PC-9 (cell line): Measurements from ENCODE around the gene COX17. TPM values are rescaled to one million over a fixed set of nuclear protein-coding genes. Genes with fewer than 3 reads are reported as not detected.

ENCODE experiments used
- BruUV-seq: library from RNA; stranded (reverse); fragments of 400-500 nt; replicated peaks from 2 replicates; lab custom pipeline; 2021; lab: Mats Ljungman, UMichigan
- CTCF ChIA-PET: fragments of 300-600 bp; sonication (Branson Sonifier 250); formaldehyde crosslinking; loops from one replicate; lab custom pipeline; 2022; ENCODE audit warnings: antibody characterized with exemption; lab: Charles Lee
- POLR2A ChIA-PET: fragments of 300-600 bp; sonication (Branson Sonifier 250); formaldehyde crosslinking; loops from one replicate; lab custom pipeline; 2022; ENCODE audit warnings: antibody characterized with exemption; ENCODE audit not compliant: unreplicated experiment; lab: Charles Lee
- DNase-seq, 2 experiments: peaks; one replicate each; pipeline versions ENCODE4 v3.0.0 to v3.0.0-alpha.2; 2015 to 2022; ENCODE audit warnings: mixed read lengths in 1 of 2
- H2AFZ ChIP-seq: fragments of 200-600 bp; sonication (generic); 2 replicates; pipeline ENCODE4 v1.8.1; 2017; ENCODE audit warnings: antibody characterized with exemption
- H3F3A ChIP-seq: fragments of 200-600 bp; sonication (generic); 2 replicates; pipeline ENCODE4 v1.8.1; 2017; ENCODE audit warnings: antibody characterized with exemption, mild to moderate bottlenecking, low read depth; ENCODE audit not compliant: insufficient read depth
- H3K27ac ChIP-seq: fragments of 200-600 bp; sonication (generic); 2 replicates; pipeline ENCODE4 v1.6.1; 2016; ENCODE audit warnings: mixed run types
- H3K27me3 ChIP-seq: fragments of 200-600 bp; sonication (generic); 2 replicates; pipeline ENCODE4 v1.6.1; 2016; ENCODE audit warnings: low read depth, mixed run types; ENCODE audit not compliant: insufficient read depth
- H3K36me3 ChIP-seq: fragments of 200-600 bp; sonication (generic); 2 replicates; pipeline ENCODE4 v1.6.1; 2016; ENCODE audit warnings: low read depth, mixed run types
- H3K4me1 ChIP-seq: fragments of 200-600 bp; sonication (generic); replicated peaks from 2 replicates; pipeline ENCODE4 v1.6.1; 2016; ENCODE audit warnings: mixed run types; ENCODE audit not compliant: insufficient read depth
- H3K4me2 ChIP-seq: fragments of 200-600 bp; sonication (generic); 2 replicates; pipeline ENCODE4 v1.6.1; 2017; ENCODE audit warnings: mixed run types
- H3K4me3 ChIP-seq: fragments of 200-600 bp; sonication (generic); 2 replicates; pipeline ENCODE4 v1.6.1; 2016; ENCODE audit warnings: mixed run types
- H3K79me2 ChIP-seq: fragments of 200-600 bp; sonication (generic); 2 replicates; pipeline ENCODE4 v1.6.1; 2017; ENCODE audit warnings: low read depth, mixed run types
- H3K9me2 ChIP-seq: fragments of 200-600 bp; sonication (generic); 2 replicates; pipeline ENCODE4 v1.8.1; 2017; ENCODE audit warnings: mild to moderate bottlenecking; ENCODE audit not compliant: insufficient read depth
- H3K9me3 ChIP-seq: fragments of 200-600 bp; sonication (generic); 2 replicates; pipeline ENCODE4 v1.8.1; 2016; ENCODE audit warnings: low read depth; ENCODE audit not compliant: insufficient read depth
- H4K20me1 ChIP-seq: fragments of 200-600 bp; sonication (generic); 2 replicates; pipeline ENCODE4 v1.8.1; 2017; ENCODE audit not compliant: insufficient read depth
- EZH2 ChIP-seq: fragments of 200-600 bp; sonication (generic); IDR thresholded peaks from 2 replicates; pipeline ENCODE4 v1.8.0; 2017; ENCODE audit warnings: antibody characterized with exemption, low read depth
- intact Hi-C: fragments of 100-400 bp; cut with micrococcal nuclease; formaldehyde crosslinking; loops from one replicate; pipeline ENCODE4 v1.10.0; 2022; ENCODE audit not compliant: unreplicated experiment
- total RNA-seq: library from RNA; stranded (reverse); gene quantifications from 2 replicates; pipeline ENCODE4 v1.2.3, GENCODE V29; 2021
- TF ChIP-seq, protein P1 (sequence below): fragments of 200-600 bp; sonication (generic); conservative IDR thresholded peaks from 2 replicates; pipeline ENCODE4 v1.6.1; 2017; ENCODE audit warnings: mixed run types, antibody characterized with exemption, mild to moderate bottlenecking, moderate library complexity

Gene COX17
- total RNA-seq, 1 experiment from 2014 or later, result 61.4 TPM

DNA sequence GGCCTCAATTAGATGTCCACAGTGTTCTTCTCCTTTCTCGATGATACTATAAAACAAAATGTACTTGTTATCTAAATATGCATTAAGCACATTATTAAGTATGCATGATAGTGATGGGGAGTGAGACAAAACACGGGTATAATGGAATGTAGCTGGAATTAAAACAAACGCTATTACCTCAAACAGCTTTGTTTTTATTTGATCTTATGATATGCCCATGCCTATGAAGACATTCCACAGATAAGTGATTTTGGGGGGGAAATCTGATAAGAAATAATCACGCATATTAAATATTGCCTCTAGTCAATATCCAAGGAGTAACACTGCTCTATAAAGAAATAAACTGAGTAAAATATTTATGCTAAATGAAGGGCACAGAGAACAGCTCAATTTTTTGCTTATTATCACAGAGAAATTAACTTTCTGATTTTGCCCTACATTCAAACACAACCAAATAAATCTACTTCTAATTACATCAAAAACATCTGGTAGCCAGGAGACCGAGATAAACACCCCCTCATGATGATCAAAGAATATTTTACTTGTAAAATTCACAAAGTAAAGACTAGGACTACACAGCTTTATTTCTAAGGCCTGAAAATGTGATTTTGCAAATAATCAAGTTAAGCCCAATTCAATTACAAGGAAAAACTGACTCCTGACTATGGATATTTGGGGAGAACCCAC lies 1.9 kb downstream of the COX17 start:
- POLR2A ChIA-PET, result interaction anchor here (0.7 kb wide), 1 partner anchor 19 kb away, joined by 17 read pairs; no protein-coding TSS in a partner anchor
- H3K4me1 ChIP-seq, result peaks cover 15% of the 10 kb centered on the region
- CTCF ChIA-PET, result no interaction called here

DNA sequence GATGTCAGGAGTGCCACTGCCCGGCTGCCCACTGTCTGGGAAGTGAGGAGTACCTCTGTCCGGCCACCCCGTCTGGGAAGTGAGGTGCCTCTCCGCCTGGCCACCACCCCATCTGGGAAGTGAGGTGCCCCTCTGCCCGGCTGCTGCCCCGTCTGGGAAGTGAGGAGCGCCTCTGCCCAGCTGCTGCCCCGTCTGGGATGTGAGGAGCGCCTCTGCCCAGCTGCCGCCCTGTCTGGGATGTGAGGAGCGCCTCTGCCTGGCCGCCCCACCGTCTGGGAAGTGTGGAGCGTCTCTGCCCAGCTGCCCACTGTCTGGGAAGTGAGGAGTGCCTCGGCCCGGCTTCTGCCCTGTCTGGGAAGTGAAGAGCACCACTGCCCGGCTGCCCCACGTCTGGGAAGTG lies 3.3 kb downstream of the COX17 start:
- Histone ChIP-seq H2AFZ (no peak overlapping the region), H3K4me3 (no peak overlapping the region), H3K36me3 (peaks cover 18% of the 10 kb centered on the region), H3K79me2 (peaks cover 22% of the 10 kb centered on the region), H3F3A (no peaks in the 10 kb centered on the region), H3K9me3 (no peaks in the 10 kb centered on the region), H3K27ac (no peak overlapping the region), H4K20me1 (0 out of 2 replicates have a peak, but pooled peaks cover 3% of the 10 kb centered on the region), H3K4me2 (no peak overlapping the region), H3K9me2 (no peaks in the 10 kb centered on the region), H3K27me3 (no peaks in the 10 kb centered on the region), H3K4me1 (peaks cover 15% of the 10 kb centered on the region)
- intact Hi-C loops, result loop anchor here (10.0 kb wide), 1 partner anchor 149 kb away; no protein-coding TSS in a partner anchor
- TF ChIP-seq, protein P1, sequence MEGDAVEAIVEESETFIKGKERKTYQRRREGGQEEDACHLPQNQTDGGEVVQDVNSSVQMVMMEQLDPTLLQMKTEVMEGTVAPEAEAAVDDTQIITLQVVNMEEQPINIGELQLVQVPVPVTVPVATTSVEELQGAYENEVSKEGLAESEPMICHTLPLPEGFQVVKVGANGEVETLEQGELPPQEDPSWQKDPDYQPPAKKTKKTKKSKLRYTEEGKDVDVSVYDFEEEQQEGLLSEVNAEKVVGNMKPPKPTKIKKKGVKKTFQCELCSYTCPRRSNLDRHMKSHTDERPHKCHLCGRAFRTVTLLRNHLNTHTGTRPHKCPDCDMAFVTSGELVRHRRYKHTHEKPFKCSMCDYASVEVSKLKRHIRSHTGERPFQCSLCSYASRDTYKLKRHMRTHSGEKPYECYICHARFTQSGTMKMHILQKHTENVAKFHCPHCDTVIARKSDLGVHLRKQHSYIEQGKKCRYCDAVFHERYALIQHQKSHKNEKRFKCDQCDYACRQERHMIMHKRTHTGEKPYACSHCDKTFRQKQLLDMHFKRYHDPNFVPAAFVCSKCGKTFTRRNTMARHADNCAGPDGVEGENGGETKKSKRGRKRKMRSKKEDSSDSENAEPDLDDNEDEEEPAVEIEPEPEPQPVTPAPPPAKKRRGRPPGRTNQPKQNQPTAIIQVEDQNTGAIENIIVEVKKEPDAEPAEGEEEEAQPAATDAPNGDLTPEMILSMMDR, result no peak
- TF ChIP-seq EZH2, result no peak
- no TSS peak for BruUV-seq
- ChIA-PET CTCF (no interaction called here), POLR2A (no interaction called here)
- no peak for DNase-seq

More for the DNA sequence above, 1.9 kb downstream of the COX17 start:
- Histone ChIP-seq H3K27ac (no peak overlapping the region), H3K4me2 (peak overlapping the region; percentile 94), H3F3A (no peaks in the 10 kb centered on the region), H3K9me2 (no peaks in the 10 kb centered on the region), H3K27me3 (no peaks in the 10 kb centered on the region), H3K36me3 (peaks cover 18% of the 10 kb centered on the region), H2AFZ (no peak overlapping the region), H3K79me2 (peaks cover 22% of the 10 kb centered on the region), H3K9me3 (no peaks in the 10 kb centered on the region), H3K4me3 (peak overlapping the region; percentile 81; the same call in 1 of the 2 replicates), H4K20me1 (0 out of 2 replicates have a peak, but pooled peaks cover 3% of the 10 kb centered on the region)
- no peak for DNase-seq
- no TSS peak for BruUV-seq
- intact Hi-C loops, result loop anchor here (10.0 kb wide), 1 partner anchor 151 kb away; no protein-coding TSS in a partner anchor
- TF ChIP-seq, protein P1, result no peak

DNA sequence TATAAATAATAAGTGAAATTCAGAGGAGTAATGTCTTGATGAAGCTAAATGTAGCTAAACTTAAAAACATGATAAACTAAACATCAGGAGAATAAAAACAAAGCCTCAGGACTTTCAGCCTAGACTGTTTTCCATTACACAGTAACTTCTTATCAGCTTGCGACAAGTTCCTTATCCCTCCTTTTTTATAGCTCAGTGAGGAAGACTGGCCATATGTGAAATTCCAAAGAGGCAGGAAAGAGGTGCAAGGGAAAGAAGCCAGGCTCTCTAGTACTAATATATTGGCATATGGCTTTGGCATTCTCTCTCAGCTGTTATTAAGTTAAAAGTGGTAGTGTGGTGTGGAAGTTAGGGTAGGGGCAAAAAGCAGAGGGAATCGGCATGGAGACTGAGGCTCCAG lies 4.4 kb downstream of the COX17 start:
- H3K27ac ChIP-seq, result no peak overlapping the region
- H3K4me2 ChIP-seq, result no peak overlapping the region
- ChIA-PET POLR2A (no interaction called here), CTCF (interaction anchor here (0.6 kb wide), 1 partner anchor 35 kb away, joined by 4 read pairs; no protein-coding TSS in a partner anchor)
- TF ChIP-seq, protein P1, result no peak
- TF ChIP-seq EZH2, result no peak
- no TSS peak for BruUV-seq
- no peak for DNase-seq
- no peaks in the 10 kb centered on the region for H3K27me3 ChIP-seq
- no peaks in the 10 kb centered on the region for H3K9me3 ChIP-seq
- intact Hi-C loops, result loop anchor here (10.0 kb wide), 1 partner anchor 148 kb away; no protein-coding TSS in a partner anchor
- no peak overlapping the region for H3K4me3 ChIP-seq
- no peaks in the 10 kb centered on the region for H3F3A ChIP-seq
- H4K20me1 ChIP-seq, result 0 out of 2 replicates have a peak, but pooled peaks cover 3% of the 10 kb centered on the region
- no peak overlapping the region for H2AFZ ChIP-seq
- peaks cover 18% of the 10 kb centered on the region for H3K36me3 ChIP-seq
- peaks cover 12% of the 10 kb centered on the region for H3K4me1 ChIP-seq
- H3K9me2 ChIP-seq, result no peaks in the 10 kb centered on the region
- peaks cover 22% of the 10 kb centered on the region for H3K79me2 ChIP-seq
